Measurements from ENCODE around the gene VWA5B1.

- TF ChIP-seq CTCF (IDR thresholded peaks at IDR 0.05) (no peak), POLR2A (IDR thresholded peaks at IDR 0.05) (no peak)
Observed at GRCh38 chr1:20266642-20267041, 24.0 kb upstream of the VWA5B1 start.

Data from vagina (tissue), 2 donors.